ENCODE results near the gene PCDHA7. TPM values are rescaled to one million over a fixed set of nuclear protein-coding genes. Genes with fewer than 3 reads are reported as not detected.
"Not testable (repeated sequence)": the region's sequence is repeated elsewhere in the genome, so short reads cannot be mapped to it uniquely, and the experiment has no call there.

PCDHA7 gene
- total and polyA plus RNA-seq, 8 donors = 0.18 to 1.4 (median 0.92) TPM; not detected in 5

GRCh38 chr5:140835622-140836510 lies 1.8 kb downstream of the PCDHA7 start:
- Histone ChIP-seq H3K9me3 (peaks cover 19 to 66% (median 40%) of the 10 kb centered on the region in 4 donors), H3K27me3 (peaks cover 0 to 60% (median 4%) of the 10 kb centered on the region in 3 donors), H3K4me1 (no peaks in the 10 kb centered on the region), H3K36me3 (no peaks in the 10 kb centered on the region), H3K27ac (no peak overlapping the region), H3K4me3 (no peak overlapping the region)
- TF ChIP-seq POLR2A (IDR thresholded peaks at IDR 0.05) = no peak
- TF ChIP-seq EP300 (IDR thresholded peaks at IDR 0.05) = no peak
- no peak for TF ChIP-seq CTCF (IDR thresholded peaks at IDR 0.05)
- TF ChIP-seq POLR2AphosphoS5 (IDR thresholded peaks at IDR 0.05) = no peak
- no peak for DNase-seq
- intact Hi-C loops (cut with DNase I; ENCODE audit: low total_unique reads) = no loop called here
- WGBS, 5 donors = 45 to 62% (median 49%) methylated on average over 42 to 103 of the region's 103 CpGs

- no peak within 1 kb of the TSS for H3K27ac ChIP-seq
- TF ChIP-seq POLR2A (IDR thresholded peaks at IDR 0.05) (no peak), CTCF (IDR thresholded peaks at IDR 0.05) (no peak), EP300 (IDR thresholded peaks at IDR 0.05) (no peak), POLR2AphosphoS5 (IDR thresholded peaks at IDR 0.05) (no peak)
- no peak within 1 kb of the TSS for H3K4me3 ChIP-seq
- no peak for DNase-seq
- H3K36me3 ChIP-seq = no peaks in the 10 kb centered on the region
- peaks cover 18 to 78% (median 46%) of the 10 kb centered on the region in 4 donors for H3K9me3 ChIP-seq
- intact Hi-C loops (cut with DNase I; ENCODE audit: low total_unique reads) = no loop called here
- no peaks in the 10 kb centered on the region for H3K4me1 ChIP-seq
- H3K27me3 ChIP-seq = peaks cover 0 to 46% (median 6%) of the 10 kb centered on the region in 3 donors
- WGBS, 5 donors = 20 to 36% (median 26%) methylated on average over 21 to 47 of the region's 47 CpGs
Observed at GRCh38 chr5:140840978-140841962, 7.2 kb downstream of the PCDHA7 start, which contains the start of gene PCDHA8. PCDHA8 (plus strand) TSS chr5:140841187; CDS start chr5:140841322, 135 bp downstream.

- WGBS, 5 donors = 49 to 64% (median 54%) methylated on average over 46 to 87 of the region's 87 CpGs; no CpG with 5 or more reads in 1 of the 5 donors
- no peak for DNase-seq
- TF ChIP-seq EP300 (IDR thresholded peaks at IDR 0.05) = no peak
- no peak for TF ChIP-seq POLR2A (IDR thresholded peaks at IDR 0.05)
- no peak for TF ChIP-seq CTCF (IDR thresholded peaks at IDR 0.05)
- no peak for TF ChIP-seq POLR2AphosphoS5 (IDR thresholded peaks at IDR 0.05)
- H3K9me3 ChIP-seq = peaks cover 13 to 77% (median 48%) of the 10 kb centered on the region in 4 donors
- peaks cover 0 to 48% (median 7%) of the 10 kb centered on the region in 3 donors for H3K27me3 ChIP-seq
- no peak overlapping the region for H3K27ac ChIP-seq
- H3K36me3 ChIP-seq = no peaks in the 10 kb centered on the region
- intact Hi-C loops (cut with DNase I; ENCODE audit: low total_unique reads) = no loop called here
- H3K4me3 ChIP-seq = no peak overlapping the region
- no peaks in the 10 kb centered on the region for H3K4me1 ChIP-seq
Observed at GRCh38 chr5:140842798-140843733, 9.0 kb downstream of the PCDHA7 start.

GRCh38 chr5:140848139-140849102 lies 14.4 kb downstream of the PCDHA7 start, which contains the start of gene PCDHA9:
PCDHA9 (plus strand) TSS chr5:140848382; CDS start chr5:140848496, 114 bp downstream.
- intact Hi-C loops (cut with DNase I; ENCODE audit: low total_unique reads); H3K4me1 ChIP-seq; H3K36me3 ChIP-seq; H3K27ac ChIP-seq; DNase-seq; H3K4me3 ChIP-seq: not testable (repeated sequence)
- H3K9me3 ChIP-seq = peaks cover 0 to 64% (median 49%) of the 10 kb centered on the region in 4 donors
- peaks cover 0 to 48% (median 7%) of the 10 kb centered on the region in 3 donors for H3K27me3 ChIP-seq
- 17 to 33% (median 25%) methylated on average over 16 to 46 of the region's 48 CpGs; no CpG with 5 or more reads in 1 of the 5 donors for WGBS, 5 donors

- DNase-seq; H3K27ac ChIP-seq; H3K36me3 ChIP-seq; H3K4me3 ChIP-seq; intact Hi-C loops (cut with DNase I; ENCODE audit: low total_unique reads); H3K4me1 ChIP-seq: not testable (repeated sequence)
- Histone ChIP-seq H3K27me3 (peaks cover 0 to 49% (median 6%) of the 10 kb centered on the region in 3 donors), H3K9me3 (peaks cover 0 to 60% (median 51%) of the 10 kb centered on the region in 4 donors)
- 47 to 58% (median 54%) methylated on average over 49 to 101 of the region's 101 CpGs; no CpG with 5 or more reads in 1 of the 5 donors for WGBS, 5 donors
Observed at GRCh38 chr5:140849831-140850634, 16.0 kb downstream of the PCDHA7 start.
